SK-N-SH (cell line): ENCODE results near the gene NPAS1.

Source experiments
- EP300 ChIP-seq, 2 experiments: IDR thresholded peaks; 2 replicates each; pipeline versions ENCODE4 v1.4.0 to v1.6.1; 2012; ENCODE audit warnings: borderline replicate concordance in 1 of 2, low read depth in 1 of 2, low read length in 1 of 2
- PBX3 ChIP-seq: IDR thresholded peaks from 2 replicates; pipeline ENCODE4; 2012
- POLR2AphosphoS5 ChIP-seq: IDR thresholded peaks from 2 replicates; pipeline ENCODE4 v1.6.1; 2012; ENCODE audit warnings: low read depth, low read length
- RXRA ChIP-seq: IDR thresholded peaks from 2 replicates; pipeline ENCODE4 v1.4.0; 2012; ENCODE audit warnings: low read depth, mild to moderate bottlenecking, borderline replicate concordance
- TEAD4 ChIP-seq: IDR thresholded peaks from 2 replicates; pipeline ENCODE4 v1.4.0; 2012; ENCODE audit warnings: mild to moderate bottlenecking, borderline replicate concordance; ENCODE audit not compliant: insufficient read depth
- TF ChIP-seq, protein P1 (sequence below): fragments of 200-600 bp; sonication (generic); IDR thresholded peaks from 2 replicates; pipeline ENCODE4 v1.6.1; 2017; ENCODE audit warnings: antibody characterized with exemption, mild to moderate bottlenecking, moderate library complexity

DNA sequence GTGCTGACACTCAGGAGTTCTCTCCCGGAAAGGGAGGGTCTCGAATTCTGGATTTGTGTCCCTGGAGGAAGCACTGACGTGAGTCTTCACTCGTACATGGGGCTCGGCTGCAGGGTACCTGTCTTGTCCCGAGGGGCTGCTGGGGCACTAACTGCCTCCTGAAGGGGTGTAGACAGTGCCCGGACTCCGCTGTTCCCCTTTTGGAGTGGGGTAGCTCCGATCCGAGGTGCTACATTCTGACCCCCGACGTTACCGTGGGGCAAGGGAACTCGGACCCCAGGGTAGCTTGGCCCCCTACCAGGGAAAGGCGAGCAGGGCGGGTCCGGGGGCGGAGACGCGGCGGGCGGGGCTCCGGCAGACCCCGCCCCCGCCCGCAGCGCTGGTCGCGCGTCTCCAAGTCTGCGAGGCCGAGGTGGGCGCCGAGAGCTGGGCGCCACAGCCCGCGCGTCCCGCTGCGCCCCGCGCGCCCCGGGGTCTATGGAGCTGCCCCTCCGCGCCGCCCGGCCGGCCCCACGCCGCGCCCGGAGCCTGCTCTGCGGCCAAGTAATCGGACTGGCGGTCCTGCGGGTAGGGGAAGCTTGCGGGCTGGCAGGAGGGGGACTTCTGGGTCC, at the start of gene NPAS1:
- no peak for TF ChIP-seq TEAD4
- TF ChIP-seq, protein P1, sequence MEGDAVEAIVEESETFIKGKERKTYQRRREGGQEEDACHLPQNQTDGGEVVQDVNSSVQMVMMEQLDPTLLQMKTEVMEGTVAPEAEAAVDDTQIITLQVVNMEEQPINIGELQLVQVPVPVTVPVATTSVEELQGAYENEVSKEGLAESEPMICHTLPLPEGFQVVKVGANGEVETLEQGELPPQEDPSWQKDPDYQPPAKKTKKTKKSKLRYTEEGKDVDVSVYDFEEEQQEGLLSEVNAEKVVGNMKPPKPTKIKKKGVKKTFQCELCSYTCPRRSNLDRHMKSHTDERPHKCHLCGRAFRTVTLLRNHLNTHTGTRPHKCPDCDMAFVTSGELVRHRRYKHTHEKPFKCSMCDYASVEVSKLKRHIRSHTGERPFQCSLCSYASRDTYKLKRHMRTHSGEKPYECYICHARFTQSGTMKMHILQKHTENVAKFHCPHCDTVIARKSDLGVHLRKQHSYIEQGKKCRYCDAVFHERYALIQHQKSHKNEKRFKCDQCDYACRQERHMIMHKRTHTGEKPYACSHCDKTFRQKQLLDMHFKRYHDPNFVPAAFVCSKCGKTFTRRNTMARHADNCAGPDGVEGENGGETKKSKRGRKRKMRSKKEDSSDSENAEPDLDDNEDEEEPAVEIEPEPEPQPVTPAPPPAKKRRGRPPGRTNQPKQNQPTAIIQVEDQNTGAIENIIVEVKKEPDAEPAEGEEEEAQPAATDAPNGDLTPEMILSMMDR, result no peak
- no peak for TF ChIP-seq POLR2AphosphoS5
- no peak for TF ChIP-seq RXRA
- TF ChIP-seq PBX3, result no peak
- no peak for TF ChIP-seq EP300 (IDR thresholded peaks at IDR 0.05; ENCODE audit: borderline replicate concordance in 1 of 2, low read depth in 1 of 2, low read length in 1 of 2)
